ENCODE results near the gene FOXO4.
A peak's percentile ranks its signal among the peaks of the same experiment; 100 is the strongest.
"Not testable (repeated sequence)": the region's sequence is repeated elsewhere in the genome, so short reads cannot be mapped to it uniquely, and the experiment has no call there.

FOXO4 gene, protein sequence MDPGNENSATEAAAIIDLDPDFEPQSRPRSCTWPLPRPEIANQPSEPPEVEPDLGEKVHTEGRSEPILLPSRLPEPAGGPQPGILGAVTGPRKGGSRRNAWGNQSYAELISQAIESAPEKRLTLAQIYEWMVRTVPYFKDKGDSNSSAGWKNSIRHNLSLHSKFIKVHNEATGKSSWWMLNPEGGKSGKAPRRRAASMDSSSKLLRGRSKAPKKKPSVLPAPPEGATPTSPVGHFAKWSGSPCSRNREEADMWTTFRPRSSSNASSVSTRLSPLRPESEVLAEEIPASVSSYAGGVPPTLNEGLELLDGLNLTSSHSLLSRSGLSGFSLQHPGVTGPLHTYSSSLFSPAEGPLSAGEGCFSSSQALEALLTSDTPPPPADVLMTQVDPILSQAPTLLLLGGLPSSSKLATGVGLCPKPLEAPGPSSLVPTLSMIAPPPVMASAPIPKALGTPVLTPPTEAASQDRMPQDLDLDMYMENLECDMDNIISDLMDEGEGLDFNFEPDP

DNA sequence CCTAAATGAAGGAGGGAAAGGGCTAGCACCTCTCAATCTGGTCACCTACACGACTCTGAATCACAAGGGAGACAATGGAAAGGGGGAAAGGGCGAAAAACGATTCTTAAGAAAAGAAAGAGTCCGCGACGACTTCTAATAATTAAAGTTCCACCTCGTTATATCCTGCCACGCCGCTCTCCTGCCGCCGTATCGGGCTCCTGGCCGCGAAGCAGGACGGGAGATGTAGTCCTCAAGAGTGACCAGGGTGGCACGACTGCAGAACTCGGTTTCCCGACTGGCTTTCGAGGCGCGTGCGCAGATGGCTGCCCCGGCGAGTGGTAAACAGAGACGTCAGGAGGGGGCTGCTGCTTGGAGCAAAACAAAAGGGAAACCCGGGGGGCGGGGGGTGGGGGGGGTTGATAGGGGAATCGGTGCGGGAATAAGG lies at the start of gene FOXO4:
TSS of gene FOXO4 (plus strand) at position 297 of the 426 bp plus-strand sequence. CDS start 678 bp downstream, outside the sequence.
- peak; percentile 80 to 87 for DNase-seq

DNA sequence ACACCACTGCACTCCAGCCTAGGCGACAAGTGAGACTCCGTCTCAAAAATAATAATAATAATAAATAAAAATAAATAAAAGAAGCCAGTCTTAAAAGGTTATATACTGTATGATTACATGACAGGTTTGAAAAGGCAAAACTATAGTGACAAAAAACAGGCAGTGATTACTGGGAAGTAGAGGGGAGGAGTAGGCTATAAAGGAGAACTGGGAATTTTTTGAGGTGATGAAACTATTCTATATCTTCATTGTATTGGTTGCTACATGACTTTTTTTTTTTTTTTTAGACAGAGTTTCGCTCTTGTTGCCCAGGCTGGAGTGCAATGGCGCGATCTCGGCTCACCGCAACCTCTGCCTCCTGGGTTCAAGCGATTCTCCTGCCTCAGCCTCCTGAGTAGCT lies 47.8 kb upstream of the FOXO4 start:
- not testable (repeated sequence) for DNase-seq

DNA sequence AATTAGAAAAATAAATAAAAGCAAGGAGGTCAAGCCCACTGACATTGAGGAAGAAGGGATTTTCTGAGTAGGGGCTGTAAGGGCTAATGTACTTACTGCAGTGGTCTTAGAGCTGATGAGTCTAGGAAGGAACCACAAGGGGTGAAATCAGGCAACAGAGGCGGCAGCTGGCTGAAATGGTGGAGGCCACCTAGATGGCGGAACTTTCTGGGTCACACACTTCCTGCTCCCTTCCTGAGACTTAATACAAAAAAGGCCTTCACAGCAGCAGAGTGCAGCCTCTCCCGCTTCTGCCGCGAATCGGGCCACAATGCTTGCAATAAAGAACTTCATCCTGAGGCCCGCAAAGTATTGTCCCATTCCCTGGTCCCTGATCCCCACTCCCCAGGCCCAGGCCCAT lies 42.9 kb upstream of the FOXO4 start:
- DNase-seq, result no peak

DNA sequence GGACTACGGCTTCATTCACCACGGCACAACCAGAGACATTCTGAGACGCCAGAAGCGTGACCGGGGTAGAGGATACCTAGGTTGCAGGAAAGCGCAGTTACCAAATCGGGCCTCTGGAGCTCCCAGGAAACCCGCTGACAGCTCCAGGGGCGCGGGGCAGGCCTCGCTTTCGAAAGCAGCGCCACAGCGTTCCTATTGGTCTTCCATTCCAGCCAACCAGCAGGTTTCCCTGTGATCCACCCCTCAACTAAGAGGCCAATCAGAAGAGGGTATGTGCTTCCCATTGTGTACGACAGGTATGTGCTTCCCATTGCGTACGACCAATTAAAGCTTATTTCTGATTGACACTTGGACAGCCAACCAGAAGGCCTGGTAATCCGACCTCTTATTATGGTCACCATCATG lies 42.4 kb upstream of the FOXO4 start:
- no peak for DNase-seq

DNA sequence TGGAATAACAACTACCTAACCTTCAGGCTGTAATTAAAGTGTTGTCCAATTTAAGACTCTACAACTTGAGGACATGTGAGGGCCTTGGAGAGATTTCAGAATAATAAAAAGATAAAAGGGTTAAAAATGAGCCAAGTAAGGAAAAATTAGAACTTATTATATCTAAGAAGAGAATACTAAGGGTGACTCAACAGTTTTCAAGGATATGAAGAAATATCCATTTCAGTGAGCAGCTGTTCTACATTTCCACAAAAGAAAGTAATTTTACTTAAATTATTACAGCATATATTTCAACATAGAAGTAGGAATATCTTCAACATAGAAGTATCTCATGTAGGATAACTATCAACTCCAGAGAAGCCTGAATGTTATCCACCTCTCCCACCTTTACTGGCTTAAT lies 38.8 kb upstream of the FOXO4 start:
- no peak for DNase-seq

DNA sequence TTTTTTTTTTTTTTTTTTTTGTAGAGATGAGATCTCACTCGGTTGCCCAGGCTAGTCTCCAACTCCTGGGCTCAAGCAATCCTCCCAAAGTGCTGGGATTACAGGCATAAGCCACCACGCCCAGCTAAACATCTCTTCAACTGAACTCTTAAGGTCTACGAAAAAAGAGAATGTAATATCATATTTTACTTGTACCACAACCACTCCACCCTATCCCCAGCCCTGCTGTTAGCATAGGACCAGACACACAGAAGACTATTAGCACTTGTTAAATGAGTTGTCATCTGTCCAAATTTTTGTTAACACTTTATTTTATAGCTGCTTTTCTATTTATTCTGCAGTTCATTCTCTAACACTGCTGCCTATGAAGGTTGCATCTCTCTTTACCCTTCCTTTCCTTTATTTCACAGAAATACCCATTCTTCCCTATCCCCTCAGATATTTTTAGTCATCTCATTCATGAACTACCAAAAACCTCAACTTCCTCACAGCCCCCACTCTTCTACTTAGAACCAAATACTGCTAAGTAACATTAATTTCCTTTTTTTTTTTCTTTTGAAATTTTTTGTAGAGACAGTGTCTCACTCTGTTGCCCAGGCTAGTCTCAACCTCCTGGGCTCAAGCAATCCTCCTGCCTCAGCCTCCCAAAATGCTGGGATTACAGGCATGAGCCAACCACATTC lies 37.7 kb upstream of the FOXO4 start:
- no peak for DNase-seq

DNA sequence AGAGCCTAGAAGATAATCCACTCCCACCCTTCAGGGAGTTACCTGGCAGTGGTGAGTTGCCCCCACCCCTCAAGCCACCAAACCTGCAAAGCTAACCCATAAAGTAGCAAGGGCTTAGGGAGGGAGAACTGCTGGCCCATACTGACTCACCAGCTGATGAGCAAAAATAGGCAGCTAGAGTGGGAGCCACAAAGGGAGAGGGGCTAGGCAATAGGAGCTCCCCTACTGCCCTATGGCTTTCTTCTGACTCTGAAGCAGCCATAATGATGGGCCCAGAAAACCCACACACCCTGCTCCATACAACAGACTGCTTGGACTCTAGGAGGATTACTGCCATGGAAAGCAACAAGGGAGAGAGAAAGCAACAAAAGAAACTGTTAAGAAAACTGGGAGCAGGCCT lies 35.5 kb upstream of the FOXO4 start:
- DNase-seq, result no peak

DNA sequence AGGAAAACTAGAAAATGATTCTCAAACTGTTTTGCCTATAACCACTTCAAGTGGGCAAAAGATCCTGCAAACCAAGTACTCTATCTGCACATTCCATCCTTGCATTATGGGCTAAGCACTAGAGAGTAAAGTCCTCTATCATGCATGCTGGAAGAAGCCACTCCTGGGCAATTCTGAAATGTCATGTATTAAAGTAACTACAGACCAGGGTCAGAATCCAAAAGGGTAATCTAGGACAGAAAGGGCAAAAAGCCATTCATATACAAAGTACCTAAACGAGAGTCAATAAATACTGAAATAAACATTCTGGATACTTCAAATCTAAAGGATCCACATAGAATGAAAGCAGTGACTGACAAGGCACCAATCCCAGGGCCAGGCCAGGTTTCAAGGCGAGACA lies 28.6 kb upstream of the FOXO4 start:
- DNase-seq, result no peak

DNA sequence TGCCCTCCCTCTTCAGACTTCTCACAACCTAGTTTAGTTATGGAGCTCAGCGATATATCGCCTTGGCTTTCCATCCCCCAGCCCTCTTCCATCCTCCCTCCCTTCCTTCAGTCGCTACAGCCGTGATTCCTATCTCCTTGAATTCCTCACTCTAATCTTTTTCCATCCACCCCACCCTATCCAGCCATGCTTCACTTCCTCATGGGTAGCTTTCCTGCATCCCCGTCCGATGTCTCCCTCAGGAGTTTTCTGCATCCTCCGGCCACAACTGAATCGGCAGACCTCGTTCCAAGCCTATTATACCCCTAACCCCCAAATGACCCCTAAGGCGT lies 28.0 kb upstream of the FOXO4 start:
- DNase-seq, result no peak

DNA sequence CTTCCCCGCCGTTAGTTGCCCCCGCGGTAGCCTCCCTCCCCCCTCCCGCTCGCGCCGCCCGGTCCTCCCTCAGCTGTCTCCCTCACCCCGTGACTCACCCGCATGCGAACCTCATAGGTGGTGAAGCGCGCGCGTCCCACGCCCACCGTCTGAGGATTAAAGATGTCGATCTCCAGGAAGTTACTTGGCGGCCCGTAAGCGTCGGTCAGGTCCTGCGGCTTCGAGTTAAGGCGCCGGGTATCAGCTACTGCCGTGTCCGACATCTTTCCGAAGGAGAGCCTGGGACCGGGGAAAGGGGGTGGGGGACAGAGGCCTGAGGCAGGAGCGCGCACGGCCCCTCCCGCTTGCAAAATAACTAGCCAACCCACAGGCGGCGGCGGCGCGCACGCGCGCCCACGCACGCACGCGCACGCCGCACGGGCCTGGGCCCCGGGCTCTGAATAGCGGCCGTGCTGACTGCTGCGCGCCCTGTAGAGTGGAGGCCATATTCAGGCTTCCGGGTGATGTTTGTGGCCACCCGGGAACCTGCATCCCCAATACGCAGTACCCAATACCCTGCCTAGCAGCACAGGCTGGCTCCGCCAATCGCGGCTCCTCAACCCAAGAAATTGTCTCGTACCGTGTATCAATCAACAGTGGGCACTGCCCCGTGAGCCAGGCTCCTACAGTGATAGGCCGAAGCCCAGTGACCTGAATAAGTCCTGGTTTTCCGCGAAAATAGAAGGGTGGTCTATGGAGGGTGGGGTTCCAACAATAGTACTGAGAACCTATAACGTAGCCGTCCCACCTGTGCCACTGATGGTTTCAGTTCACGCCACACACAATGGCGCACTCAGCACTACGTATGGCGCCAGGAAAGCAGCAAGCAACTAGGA lies 27.4 kb upstream of the FOXO4 start, which contains the start of gene SNX12:
TSS of gene SNX12 (minus strand) at position 291 of the 875 bp plus-strand sequence. CDS start at position 263, 28 bp downstream.
- DNase-seq, result peak; percentile 76 to 89

DNA sequence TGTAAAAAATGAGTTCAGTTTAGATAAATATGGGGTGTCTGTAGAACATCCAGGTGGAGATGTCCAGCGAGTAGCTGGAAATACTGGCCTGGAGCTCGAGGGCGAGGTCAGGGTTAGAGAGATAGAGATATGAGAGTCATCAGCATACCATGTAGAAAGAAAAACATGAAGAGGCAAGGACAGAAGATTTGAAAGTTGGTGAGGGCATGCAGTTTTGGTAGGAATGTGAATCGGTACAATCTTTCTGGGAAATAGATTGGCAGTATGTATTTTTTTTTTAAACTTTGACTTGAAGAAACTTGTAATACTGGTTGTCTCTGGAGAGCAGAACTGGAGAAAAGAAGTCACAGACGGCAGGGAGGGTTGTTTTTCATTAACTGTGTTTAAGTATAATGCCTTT lies 25.1 kb upstream of the FOXO4 start:
- DNase-seq, result no peak

DNA sequence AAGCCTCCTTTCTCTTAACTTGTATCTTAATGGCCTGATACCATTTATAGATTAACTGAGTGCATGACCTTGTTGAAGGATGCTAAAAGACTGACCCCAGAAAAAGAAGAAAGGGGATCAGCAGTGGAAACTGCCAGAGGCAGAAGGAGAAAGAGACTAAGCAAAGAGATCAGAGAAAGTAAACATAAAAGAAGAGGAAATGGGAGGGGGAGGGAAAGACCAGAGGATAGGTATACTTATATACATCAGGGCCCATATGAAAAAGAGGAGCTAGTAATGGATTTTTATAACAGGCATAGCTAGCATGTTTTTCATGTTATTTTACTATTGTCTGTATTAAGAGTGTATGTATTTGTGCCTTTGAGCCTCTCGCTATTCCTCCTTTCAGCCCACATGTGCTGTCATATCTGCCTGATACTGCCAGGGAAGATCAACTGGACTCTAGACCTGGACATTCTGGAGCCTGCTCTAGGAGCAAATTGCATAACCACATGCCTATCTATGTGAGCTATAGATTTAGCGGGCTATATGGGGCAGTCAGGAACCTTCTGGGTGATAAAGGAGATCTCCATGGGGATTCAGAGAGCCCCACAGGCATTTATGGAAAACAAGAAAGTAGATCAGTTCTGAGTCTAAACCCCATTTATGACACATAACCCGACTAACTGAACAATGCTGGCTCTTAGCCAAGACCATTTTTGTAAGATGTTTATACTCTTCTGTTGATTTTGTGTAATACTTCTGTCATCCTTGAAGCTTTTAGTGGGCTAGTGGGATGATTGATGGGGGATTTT lies 14.1 kb upstream of the FOXO4 start:
- DNase-seq, result no peak

DNA sequence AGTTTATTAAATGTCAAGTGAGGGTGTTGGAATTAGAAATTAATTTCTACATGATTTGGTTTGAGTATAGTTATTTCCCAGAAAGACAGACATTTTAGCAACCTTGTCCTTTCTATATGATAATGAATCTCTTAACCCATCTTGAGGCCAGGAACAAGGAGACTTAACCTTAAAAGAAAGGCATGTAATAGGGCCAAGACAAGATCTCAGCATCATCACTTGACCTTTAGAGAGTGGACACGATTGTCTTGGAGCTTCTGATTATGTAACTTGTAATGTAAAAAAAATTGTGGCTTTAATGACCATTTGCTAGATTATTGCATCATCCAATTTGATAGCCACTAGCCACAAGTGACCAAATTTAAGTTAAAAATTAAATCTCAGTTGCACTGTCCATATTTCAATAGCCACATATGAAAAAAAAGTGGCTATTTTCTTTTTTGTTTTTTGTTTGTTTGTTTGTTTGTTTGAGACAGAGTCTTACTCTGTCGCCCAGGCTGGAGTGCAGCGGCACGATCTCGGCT lies 13.5 kb upstream of the FOXO4 start:
- no peak for DNase-seq

DNA sequence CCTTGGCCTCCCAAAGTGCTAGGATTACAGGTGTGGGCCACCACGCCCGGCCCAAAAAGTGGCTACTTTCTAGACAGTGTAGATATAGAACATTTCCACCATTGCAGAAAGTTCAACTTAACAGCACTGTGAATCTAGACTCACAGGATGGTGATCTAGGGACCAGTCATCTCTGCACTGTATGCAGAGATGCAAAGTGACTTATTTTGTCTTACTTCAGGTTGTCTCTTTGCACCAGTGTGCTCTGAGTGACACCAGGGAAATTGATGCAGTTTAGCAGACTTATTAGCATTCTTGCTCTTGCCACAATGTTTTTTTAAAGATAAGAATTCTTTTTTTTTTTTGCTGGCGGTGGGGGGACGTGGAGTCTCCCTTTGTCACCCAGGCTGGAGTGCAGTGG lies 12.8 kb upstream of the FOXO4 start:
- no peak for DNase-seq

DNA sequence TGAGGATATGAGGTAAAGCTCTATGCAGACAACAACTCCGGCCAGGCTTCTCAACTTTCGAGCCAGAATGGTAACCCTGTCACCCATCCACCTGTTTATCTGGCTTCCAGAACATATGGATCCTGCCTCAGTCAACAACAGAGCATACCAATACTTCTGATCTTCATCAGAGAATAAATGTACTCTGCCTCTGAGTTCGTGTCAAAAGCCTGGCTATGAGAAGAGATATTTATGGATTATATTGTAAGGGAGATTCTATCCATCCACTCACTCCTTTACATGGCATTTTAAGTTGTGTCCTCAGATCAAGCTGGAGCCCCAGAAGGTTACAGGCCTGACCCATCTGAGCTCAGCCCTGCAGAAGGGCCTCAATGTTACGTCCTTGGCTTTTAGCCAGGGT lies 9.8 kb upstream of the FOXO4 start:
- DNase-seq, result no peak

DNA sequence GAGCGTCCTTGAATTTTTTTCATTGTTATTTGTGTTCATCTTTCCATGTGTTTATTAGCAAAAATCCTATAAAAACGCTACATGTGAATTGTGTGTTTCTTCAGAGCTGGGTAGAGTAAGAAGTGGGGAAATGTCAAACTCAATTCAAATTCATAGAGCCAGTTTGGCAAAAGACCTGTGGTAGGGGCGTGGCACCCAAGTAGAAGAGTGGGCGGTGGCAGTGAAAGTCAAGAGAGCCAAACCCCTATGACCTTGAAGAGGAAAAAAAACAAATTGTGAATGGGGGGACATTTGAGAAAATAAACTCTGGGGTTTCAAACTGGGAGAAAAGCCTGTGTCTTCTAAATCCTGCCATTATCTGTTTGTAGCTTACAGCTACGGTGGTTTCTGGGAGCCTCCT lies 4.4 kb upstream of the FOXO4 start:
- DNase-seq, result no peak

DNA sequence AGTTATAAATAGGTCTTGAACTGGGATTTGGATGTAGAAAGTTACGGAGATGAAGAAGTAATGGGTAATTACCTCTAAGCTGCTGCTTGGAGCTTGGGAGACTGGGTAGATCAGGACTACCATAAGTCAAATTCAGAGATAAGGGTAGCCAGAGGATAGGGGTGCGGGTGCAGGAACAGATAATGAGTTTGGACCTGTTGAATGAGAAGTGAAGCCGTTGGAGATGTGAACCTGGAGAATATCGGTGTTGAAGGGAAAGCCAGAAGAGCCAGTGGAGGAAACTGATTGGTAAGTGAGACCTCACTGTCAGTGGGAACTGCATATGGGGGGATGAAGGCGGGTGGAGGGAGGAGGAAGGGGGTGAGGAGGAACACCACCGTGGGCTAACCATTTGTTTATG lies 618 bp upstream of the FOXO4 start:
- DNase-seq, result no peak

DNA sequence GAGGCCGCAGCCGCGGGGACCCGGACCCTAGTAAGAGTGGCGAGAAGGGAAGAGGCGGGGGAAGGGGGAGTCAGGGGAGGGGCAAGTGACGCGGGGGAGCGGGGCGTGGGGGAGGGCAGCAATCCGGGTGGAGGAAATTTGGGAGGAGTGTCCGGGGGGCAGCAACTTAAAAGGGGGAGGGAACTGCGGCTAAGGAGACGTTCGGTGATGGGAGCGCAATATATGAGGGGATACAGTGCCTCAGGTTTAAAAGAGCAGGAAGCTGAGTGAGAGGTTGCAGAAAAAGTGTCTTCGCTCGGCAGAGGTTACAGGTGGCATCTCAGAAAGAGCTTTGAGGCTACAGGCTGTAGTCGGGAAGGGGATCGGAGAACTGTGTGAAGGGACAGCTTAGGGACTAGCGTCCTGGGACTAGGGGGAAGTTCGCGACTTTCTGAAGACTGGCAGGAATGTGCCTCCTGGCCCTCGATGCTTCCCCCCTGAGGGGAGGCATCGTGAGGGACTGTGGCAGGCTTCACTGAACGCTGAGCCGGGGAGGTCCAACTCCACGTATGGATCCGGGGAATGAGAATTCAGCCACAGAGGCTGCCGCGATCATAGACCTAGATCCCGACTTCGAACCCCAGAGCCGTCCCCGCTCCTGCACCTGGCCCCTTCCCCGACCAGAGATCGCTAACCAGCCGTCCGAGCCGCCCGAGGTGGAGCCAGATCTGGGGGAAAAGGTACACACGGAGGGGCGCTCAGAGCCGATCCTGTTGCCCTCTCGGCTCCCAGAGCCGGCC lies 519 bp downstream of the FOXO4 start:
- no peak for DNase-seq

DNA sequence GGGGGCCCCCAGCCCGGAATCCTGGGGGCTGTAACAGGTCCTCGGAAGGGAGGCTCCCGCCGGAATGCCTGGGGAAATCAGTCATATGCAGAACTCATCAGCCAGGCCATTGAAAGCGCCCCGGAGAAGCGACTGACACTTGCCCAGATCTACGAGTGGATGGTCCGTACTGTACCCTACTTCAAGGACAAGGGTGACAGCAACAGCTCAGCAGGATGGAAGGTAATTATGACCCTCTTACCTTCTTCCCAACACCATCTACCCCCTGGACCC lies 1.0 kb downstream of the FOXO4 start:
- DNase-seq, result no peak

DNA sequence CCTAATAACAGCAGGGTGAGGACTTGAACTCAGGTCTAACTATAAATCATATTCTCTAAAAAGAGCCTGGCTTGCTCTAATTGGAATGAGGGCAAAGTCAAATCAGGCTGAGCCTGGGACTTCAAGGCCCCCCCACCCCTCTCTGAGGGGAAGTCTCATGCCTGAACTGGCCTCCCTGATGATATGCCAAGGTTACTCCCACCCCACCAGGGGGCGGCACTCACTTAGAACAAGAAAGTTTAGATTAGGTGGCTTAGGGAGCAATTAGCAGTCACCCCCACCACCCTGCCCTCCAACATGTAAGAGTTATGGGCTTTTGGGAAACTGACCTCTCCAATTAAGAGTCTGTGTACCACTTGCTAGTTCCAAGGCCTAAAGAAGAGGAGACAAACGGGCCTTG lies 2.7 kb downstream of the FOXO4 start:
- DNase-seq, result peak; percentile 66 to 75

DNA sequence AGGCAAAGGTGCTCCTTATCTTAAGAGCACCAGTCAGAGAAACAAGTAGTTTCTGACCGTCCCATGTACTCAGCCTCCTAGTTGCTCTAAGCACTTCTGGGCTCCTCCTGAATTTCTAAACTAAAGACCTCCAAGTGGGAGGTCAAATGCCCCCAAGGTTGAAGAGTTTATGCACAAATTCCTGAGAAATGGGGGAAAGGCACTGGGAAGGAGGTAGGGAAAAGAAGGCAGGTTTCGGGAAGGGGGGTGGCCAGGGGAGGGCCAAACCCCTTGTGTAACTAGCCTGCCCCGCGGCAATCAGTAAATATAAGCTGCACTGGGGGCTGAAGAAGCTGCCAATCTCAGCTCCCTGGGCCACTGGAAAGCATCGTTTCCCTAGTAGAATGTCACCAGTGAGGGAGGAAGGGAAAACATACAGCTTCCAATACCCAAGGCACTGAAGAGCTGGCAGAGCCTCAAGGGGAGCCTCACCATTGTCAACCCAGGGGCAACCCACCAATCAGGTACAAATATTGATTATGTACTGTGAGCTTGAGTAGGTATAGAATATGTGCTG lies 3.4 kb downstream of the FOXO4 start:
- DNase-seq, result no peak
